H1 (cell line): ENCODE measurements around the gene DNAAF3. TPM values are rescaled to one million over a fixed set of nuclear protein-coding genes. Genes with fewer than 3 reads are reported as not detected.
A peak's percentile ranks its signal among the peaks of the same experiment; 100 is the strongest.

Source experiments
- ASH2L ChIP-seq: fragments of 200-600, 300-600 bp; sonication (generic); IDR thresholded peaks from one replicate; pipeline ENCODE4 v1.7.1; 2017; ENCODE audit warnings: low read length
- CREB1 ChIP-seq: IDR thresholded peaks from 2 replicates; pipeline ENCODE4 v1.6.1; 2012; ENCODE audit warnings: inconsistent platforms
- CTCF ChIP-seq, 3 experiments: IDR thresholded peaks; 1 replicate in 2 of 3; 2 replicates in 1 of 3; pipeline versions ENCODE4 v1.5.1 to v1.6.1; 2011; ENCODE audit warnings: low read length in 3 of 3, mild to moderate bottlenecking in 3 of 3, inconsistent platforms in 2 of 3, low read depth in 1 of 3, moderate library complexity in 1 of 3; ENCODE audit not compliant: insufficient read depth in 1 of 3; ENCODE audit errors: control extremely low read depth in 1 of 3
- POLR2A ChIP-seq, 2 experiments: IDR thresholded peaks; 1 replicate in 1 of 2; 2 replicates in 1 of 2; pipeline ENCODE4 v1.6.1; 2011; ENCODE audit warnings: low read depth in 2 of 2, low read length in 2 of 2, mild to moderate bottlenecking in 2 of 2; ENCODE audit errors: control extremely low read depth in 1 of 2
- microRNA-seq, 2 experiments: library from miRNA; unstranded; fragments of <30 nt; microRNA quantifications; one replicate each; pipeline versions ENCODE4 to v1.2.0, GENCODE V29; 2016 to 2020; ENCODE audit warnings: borderline microRNAs expressed in 2 of 2, borderline number of aligned reads in 2 of 2, borderline replicate concordance in 1 of 2
- polyA plus RNA-seq, 7 experiments: library from polyadenylated mRNA; depleted of rRNA in 3 of 7; stranded (reverse) in 5 of 7; unstranded in 2 of 7; fragments of >200 nt in 5 of 7; fragments of 200-250 nt in 2 of 7; gene quantifications; 1 replicate in 5 of 7; 2 replicates in 1 of 7; 4 replicates in 1 of 7; pipeline versions ENCODE4 v1.2.1 to v1.2.3, GENCODE V29; 2011 to 2013; ENCODE audit warnings: missing spikeins in 2 of 7, mixed read lengths in 2 of 7
- small RNA-seq: library from polyadenylated mRNA; stranded (forward); fragments of <200 nt; extraction: miRNeasy Mini kit (QIAGEN cat#:217004); gene quantifications from one replicate; pipeline ENCODE3, GENCODE V24; 2013; ENCODE audit not compliant: insufficient read depth
- total RNA-seq: library from RNA; stranded (reverse); fragmentation: NEBNext Ultra II Directional; extraction: Animal tissue kit (Norgen Biotek cat#: 25700); gene quantifications from 2 replicates; pipeline ENCODE4 v1.2.1, GENCODE V29; 2021

The DNAAF3 gene
- total and polyA plus RNA-seq, 2 of the 8 experiments (the other 6 are each of a cell fraction or from before 2014, with no cell fraction given): 5.4 to 8.0 TPM

GRCh38 chr19:55109527-55110291 is 56.7 kb downstream of the DNAAF3 start (continued):
- TF ChIP-seq CTCF (IDR thresholded peaks at IDR 0.05; ENCODE audit: control extremely low read depth in 1 of 3, insufficient read depth in 1 of 3, low read depth in 1 of 3, low read length in 3 of 3) (peak in 1 of 3 experiments; percentile 11; a peak in 1 of 4 replicates), CREB1 (no peak), ASH2L (no peak), POLR2A (IDR thresholded peaks at IDR 0.05; ENCODE audit: control extremely low read depth in 1 of 2, low read depth in 2 of 2, low read length in 2 of 2) (no peak)

Small RNAs within 50 kb of the gene (microRNA-seq; reads per million reads assigned to microRNA genes)
- gene MIR7975: 0 reads per million in 2 experiments

Small RNAs within 50 kb of the gene (small RNA-seq; reads per million reads assigned to genes)
- gene MIR7975: not detected
- not detected for gene RF01210

Other genes with a start within 250 kb of the DNAAF3 start
- gene NLRP7, start 219.1 kb downstream of the DNAAF3 start, total RNA-seq: 0.91 and 0.96 TPM in 2 replicates
- 0.75 and 1.2 TPM in 2 replicates for gene NLRP7, start 219.1 kb downstream of the DNAAF3 start, polyA plus RNA-seq (2011; rRNA removed)
- 2.5 TPM in 2 replicates for gene NLRP2, start 200.2 kb downstream of the DNAAF3 start, total RNA-seq
- 0.62 and 0.71 TPM in 2 replicates for gene NLRP2, start 200.2 kb downstream of the DNAAF3 start, polyA plus RNA-seq (2011; rRNA removed)
- 0.26 TPM in 1 of 2 replicates, not detected in the other for gene GP6, start 128.3 kb downstream of the DNAAF3 start, total RNA-seq
- 0.18 and 0.42 TPM in 2 replicates for gene GP6, start 128.3 kb downstream of the DNAAF3 start, polyA plus RNA-seq (2011; rRNA removed)
- gene RDH13, start 103.5 kb downstream of the DNAAF3 start, total RNA-seq: 29.4 and 31.5 TPM in 2 replicates
- gene RDH13, start 103.5 kb downstream of the DNAAF3 start, polyA plus RNA-seq (2011; rRNA removed): 15.9 and 20.5 TPM in 2 replicates
- gene EPS8L1, start 90.7 kb downstream of the DNAAF3 start, total RNA-seq: 30.2 and 37.0 TPM in 2 replicates
- gene EPS8L1, start 90.7 kb downstream of the DNAAF3 start, polyA plus RNA-seq (2011; rRNA removed): 19.8 and 33.6 TPM in 2 replicates
- gene PPP1R12C, start 49.0 kb downstream of the DNAAF3 start, total RNA-seq: 71.5 and 88.8 TPM in 2 replicates
- 31.7 and 49.5 TPM in 2 replicates for gene PPP1R12C, start 49.0 kb downstream of the DNAAF3 start, polyA plus RNA-seq (2011; rRNA removed)
- gene TNNT1, start 17.4 kb downstream of the DNAAF3 start, total RNA-seq: 107 and 115 TPM in 2 replicates
- 69.6 and 97.9 TPM in 2 replicates for gene TNNT1, start 17.4 kb downstream of the DNAAF3 start, polyA plus RNA-seq (2011; rRNA removed)
- 16.6 and 16.9 TPM in 2 replicates for gene TNNI3, start 8.9 kb downstream of the DNAAF3 start, total RNA-seq
- 56.0 and 67.9 TPM in 2 replicates for gene TNNI3, start 8.9 kb downstream of the DNAAF3 start, polyA plus RNA-seq (2011; rRNA removed)
- 0.35 and 0.99 TPM in 2 replicates for gene SYT5, start 13.7 kb upstream of the DNAAF3 start, total RNA-seq
- 0.67 and 1.6 TPM in 2 replicates for gene SYT5, start 13.7 kb upstream of the DNAAF3 start, polyA plus RNA-seq (2011; rRNA removed)
- 0.21 and 0.30 TPM in 2 replicates for gene PTPRH, start 42.9 kb upstream of the DNAAF3 start, total RNA-seq
- 0.39 and 1.1 TPM in 2 replicates for gene PTPRH, start 42.9 kb upstream of the DNAAF3 start, polyA plus RNA-seq (2011; rRNA removed)
- 2.0 and 2.1 TPM in 2 replicates for gene TMEM86B, start 62.1 kb upstream of the DNAAF3 start, total RNA-seq
- 2.9 and 4.2 TPM in 2 replicates for gene TMEM86B, start 62.1 kb upstream of the DNAAF3 start, polyA plus RNA-seq (2011; rRNA removed)
- 74.4 and 75.6 TPM in 2 replicates for gene PPP6R1, start 92.4 kb upstream of the DNAAF3 start, total RNA-seq
- 36.4 and 52.5 TPM in 2 replicates for gene PPP6R1, start 92.4 kb upstream of the DNAAF3 start, polyA plus RNA-seq (2011; rRNA removed)
- 63.4 and 68.8 TPM in 2 replicates for gene HSPBP1, start 113.5 kb upstream of the DNAAF3 start, total RNA-seq
- 100 and 111 TPM in 2 replicates for gene HSPBP1, start 113.5 kb upstream of the DNAAF3 start, polyA plus RNA-seq (2011; rRNA removed)
- 32.7 and 33.6 TPM in 2 replicates for gene BRSK1, start 117.4 kb upstream of the DNAAF3 start, total RNA-seq
- 27.6 and 55.2 TPM in 2 replicates for gene BRSK1, start 117.4 kb upstream of the DNAAF3 start, polyA plus RNA-seq (2011; rRNA removed)
- gene TMEM150B, start 158.7 kb upstream of the DNAAF3 start, total RNA-seq: 0.88 and 0.91 TPM in 2 replicates
- gene TMEM150B, start 158.7 kb upstream of the DNAAF3 start, polyA plus RNA-seq (2011; rRNA removed): 0.41 and 0.46 TPM in 2 replicates
- 31.5 and 33.4 TPM in 2 replicates for gene KMT5C, start 173.3 kb upstream of the DNAAF3 start, total RNA-seq
- 24.9 and 59.4 TPM in 2 replicates for gene KMT5C, start 173.3 kb upstream of the DNAAF3 start, polyA plus RNA-seq (2011; rRNA removed)
- 6.4 and 6.5 TPM in 2 replicates for gene COX6B2, start 188.1 kb upstream of the DNAAF3 start, total RNA-seq
- gene COX6B2, start 188.1 kb upstream of the DNAAF3 start, polyA plus RNA-seq (2011; rRNA removed): 4.9 and 12.2 TPM in 2 replicates
- gene GARIN5B, start 196.6 kb upstream of the DNAAF3 start, total RNA-seq: not detected in 2 replicates
- gene GARIN5B, start 196.6 kb upstream of the DNAAF3 start, polyA plus RNA-seq (2011; rRNA removed): 0.03 and 0.05 TPM in 2 replicates
- gene IL11, start 203.8 kb upstream of the DNAAF3 start, total RNA-seq: 1.6 and 2.8 TPM in 2 replicates
- 1.7 and 2.7 TPM in 2 replicates for gene IL11, start 203.8 kb upstream of the DNAAF3 start, polyA plus RNA-seq (2011; rRNA removed)
- 1.4 TPM in 1 of 2 replicates, not detected in the other for gene TMEM190, start 210.2 kb upstream of the DNAAF3 start, total RNA-seq
- 1.6 and 4.5 TPM in 2 replicates for gene TMEM190, start 210.2 kb upstream of the DNAAF3 start, polyA plus RNA-seq (2011; rRNA removed)
- gene TMEM238, start 217.7 kb upstream of the DNAAF3 start, total RNA-seq: 3.8 and 3.9 TPM in 2 replicates
- gene TMEM238, start 217.7 kb upstream of the DNAAF3 start, polyA plus RNA-seq (2011; rRNA removed): 0.49 and 0.53 TPM in 2 replicates
- 2,123 and 2,232 TPM in 2 replicates for gene RPL28, start 219.3 kb upstream of the DNAAF3 start, total RNA-seq
- gene RPL28, start 219.3 kb upstream of the DNAAF3 start, polyA plus RNA-seq (2011; rRNA removed): 6,692 and 8,402 TPM in 2 replicates
- 398 and 402 TPM in 2 replicates for gene UBE2S, start 241.2 kb upstream of the DNAAF3 start, total RNA-seq
- 466 and 530 TPM in 2 replicates for gene UBE2S, start 241.2 kb upstream of the DNAAF3 start, polyA plus RNA-seq (2011; rRNA removed)